Parathyroid adenoma (tissue), 2 donors: ENCODE data around the gene BTRC.
"Not testable (repeated sequence)": the region's sequence is repeated elsewhere in the genome, so short reads cannot be mapped to it uniquely, and the experiment has no call there.

Experiments
- H2AFZ ChIP-seq: fragments of 300-600 bp; sonication (generic); one replicate; pipeline ENCODE4 v1.7.0; 2017; ENCODE audit warnings: antibody characterized with exemption, mild to moderate bottlenecking
- H3K27ac ChIP-seq: fragments of 300-600 bp; sonication (generic); one replicate; pipeline ENCODE4 v1.7.0; 2017
- H3K27me3 ChIP-seq: fragments of 300-600 bp; sonication (generic); one replicate; pipeline ENCODE4 v1.7.0; 2017; ENCODE audit warnings: low read length; ENCODE audit not compliant: control insufficient read depth, insufficient read depth
- H3K36me3 ChIP-seq: fragments of 300-600 bp; sonication (generic); one replicate; pipeline ENCODE4 v1.7.0; 2017; ENCODE audit warnings: low read length; ENCODE audit not compliant: control insufficient read depth, insufficient read depth
- H3K4me1 ChIP-seq: fragments of 300-600 bp; sonication (generic); one replicate; pipeline ENCODE4 v1.7.0; 2017; ENCODE audit warnings: control low read depth
- H3K4me2 ChIP-seq: fragments of 300-600 bp; sonication (generic); one replicate; pipeline ENCODE4 v1.7.0; 2017; ENCODE audit warnings: low read length
- H3K4me3 ChIP-seq: fragments of 300-600 bp; sonication (generic); one replicate; pipeline ENCODE4 v1.7.0; 2017; ENCODE audit warnings: low read depth, low read length
- H3K79me2 ChIP-seq: fragments of 300-600 bp; sonication (generic); one replicate; pipeline ENCODE4 v1.7.0; 2017; ENCODE audit warnings: control low read depth
- H3K9ac ChIP-seq: fragments of 300-600 bp; sonication (generic); one replicate; pipeline ENCODE4 v1.7.0; 2017; ENCODE audit warnings: mild to moderate bottlenecking
- H3K9me3 ChIP-seq: fragments of 300-600 bp; sonication (generic); one replicate; pipeline ENCODE4 v1.7.0; 2017; ENCODE audit warnings: low read length; ENCODE audit not compliant: control insufficient read depth
- CTCF ChIP-seq: fragments of 300-600 bp; sonication (generic); IDR thresholded peaks from one replicate; pipeline ENCODE4 v1.7.0; 2017; ENCODE audit warnings: antibody characterized with exemption, mild to moderate bottlenecking
- donor health status: primary hyperparathyroidism.

BTRC gene

GRCh38 chr10:101330631-101331225 is 23.2 kb upstream of the BTRC start:
- no peak overlapping the region for H3K4me3 ChIP-seq
- no peak overlapping the region for H3K27ac ChIP-seq
- no peak overlapping the region for H2AFZ ChIP-seq

GRCh38 chr10:101331956-101332355 is 22.0 kb upstream of the BTRC start:
- H3K4me3 ChIP-seq: no peak overlapping the region
- no peak overlapping the region for H3K4me2 ChIP-seq
- no peak for TF ChIP-seq CTCF
- H3K27ac ChIP-seq: no peak overlapping the region
- no peak overlapping the region for H2AFZ ChIP-seq
- H3K27me3 ChIP-seq: no peaks in the 10 kb centered on the region
- no peak overlapping the region for H3K9ac ChIP-seq
- no peaks in the 10 kb centered on the region for H3K79me2 ChIP-seq
- H3K4me1 ChIP-seq: no peaks in the 10 kb centered on the region
- no peaks in the 10 kb centered on the region for H3K9me3 ChIP-seq
- no peaks in the 10 kb centered on the region for H3K36me3 ChIP-seq

More at GRCh38 chr10:101330631-101331225, 23.2 kb upstream of the BTRC start:
- H3K79me2 ChIP-seq: no peaks in the 10 kb centered on the region
- no peaks in the 10 kb centered on the region for H3K9me3 ChIP-seq
- H3K4me1 ChIP-seq: no peaks in the 10 kb centered on the region
- no peaks in the 10 kb centered on the region for H3K36me3 ChIP-seq
- no peak overlapping the region for H3K4me2 ChIP-seq
- H3K9ac ChIP-seq: no peak overlapping the region
- H3K27me3 ChIP-seq: no peaks in the 10 kb centered on the region
- TF ChIP-seq CTCF: no peak

- not testable (repeated sequence) for H3K27me3 ChIP-seq, H3K9ac ChIP-seq, H3K27ac ChIP-seq, H2AFZ ChIP-seq, H3K4me1 ChIP-seq, H3K4me3 ChIP-seq, H3K4me2 ChIP-seq, H3K36me3 ChIP-seq, H3K79me2 ChIP-seq, H3K9me3 ChIP-seq
Observed at GRCh38 chr10:101334259-101334658, 19.7 kb upstream of the BTRC start.

- no peak overlapping the region for H3K4me2 ChIP-seq
- no peaks in the 10 kb centered on the region for H3K27me3 ChIP-seq
- no peak overlapping the region for H3K4me3 ChIP-seq
- no peak overlapping the region for H3K9ac ChIP-seq
- H3K4me1 ChIP-seq: no peaks in the 10 kb centered on the region
- H3K27ac ChIP-seq: no peak overlapping the region
- no peak for TF ChIP-seq CTCF
- no peak overlapping the region for H2AFZ ChIP-seq
- H3K9me3 ChIP-seq: no peaks in the 10 kb centered on the region
- no peaks in the 10 kb centered on the region for H3K36me3 ChIP-seq
- H3K79me2 ChIP-seq: no peaks in the 10 kb centered on the region
Observed at GRCh38 chr10:101336382-101336781, 17.6 kb upstream of the BTRC start.

- Histone ChIP-seq H3K36me3 (no peaks in the 10 kb centered on the region), H3K27me3 (no peaks in the 10 kb centered on the region), H3K9ac (no peak overlapping the region), H3K79me2 (no peaks in the 10 kb centered on the region), H3K4me1 (no peaks in the 10 kb centered on the region), H3K4me2 (no peak overlapping the region), H2AFZ (no peak overlapping the region), H3K27ac (no peak overlapping the region), H3K9me3 (no peaks in the 10 kb centered on the region), H3K4me3 (no peak overlapping the region)
- TF ChIP-seq CTCF: no peak
Observed at GRCh38 chr10:101337836-101338235, 16.1 kb upstream of the BTRC start.
